Peyer's patch (tissue), 4 donors: ENCODE data around the gene GPR146. TPM values are rescaled to one million over a fixed set of nuclear protein-coding genes. Genes with fewer than 3 reads are reported as not detected.

Experiments
- DNase-seq, 3 donors: peaks; one replicate each; pipeline ENCODE4 v3.0.0-alpha.2; 2017 to 2019
- H3K27ac ChIP-seq, 4 donors: fragments of 200-600 bp; sonication (generic); one replicate each; pipeline ENCODE4 v1.5.1; 2016 to 2019
- H3K27me3 ChIP-seq, 2 donors: fragments of 200-600 bp; sonication (generic); one replicate each; pipeline ENCODE4 v1.5.1; 2019
- H3K36me3 ChIP-seq, 3 donors: fragments of 200-600 bp; sonication (generic); one replicate each; pipeline ENCODE4 v1.5.1; 2016 to 2019
- H3K4me1 ChIP-seq, 4 donors: fragments of 200-600 bp; sonication (generic); one replicate each; pipeline ENCODE4 v1.5.1; 2016 to 2019
- H3K4me3 ChIP-seq, 4 donors: fragments of 200-600 bp; sonication (generic); 1 replicate in 3 of 4; 2 replicates in 1 of 4; pipeline ENCODE4 v1.5.1; 2016 to 2019; ENCODE audit warnings: mild to moderate bottlenecking in 1 of 4
- H3K9me3 ChIP-seq, 4 donors: fragments of 200-600 bp; sonication (generic); one replicate each; pipeline ENCODE4 v1.5.1; 2016 to 2019; ENCODE audit warnings: mild to moderate bottlenecking in 1 of 4
- CTCF ChIP-seq, 6 experiments: fragments of 450-650 bp in 4 of 6; fragments of 200-600 bp in 2 of 6; sonication (generic) in 1 of 6; IDR thresholded peaks; one replicate each; pipeline ENCODE4 v1.5.1; 2017 to 2019; ENCODE audit warnings: antibody characterized with exemption in 6 of 6, mild to moderate bottlenecking in 3 of 6, moderate library complexity in 1 of 6
- POLR2A ChIP-seq, 2 donors: fragments of 450-650 bp; IDR thresholded peaks; one replicate each; pipeline ENCODE4 v1.5.1; 2017; ENCODE audit warnings: antibody characterized with exemption in 2 of 2, mild to moderate bottlenecking in 2 of 2, moderate library complexity in 2 of 2
- total RNA-seq, 4 donors: library from RNA; depleted of rRNA; stranded (reverse); fragments of >200 nt; gene quantifications; one replicate each; pipeline ENCODE4 v1.1.0, GENCODE V29; 2016

Gene GPR146
- total RNA-seq, 4 donors from 2014 or later = 1.4 to 13.2 (median 4.4) TPM

- peaks cover 0 to 20% (median 6%) of the 10 kb centered on the region in 4 donors for H3K4me1 ChIP-seq
- H3K27ac ChIP-seq = no peak overlapping the region
- H3K36me3 ChIP-seq = peaks cover 0 to 7% (median 0%) of the 10 kb centered on the region in 3 donors
- no peaks in the 10 kb centered on the region for H3K9me3 ChIP-seq
- no peak overlapping the region for H3K4me3 ChIP-seq
- no peak for DNase-seq
- TF ChIP-seq POLR2A (IDR thresholded peaks at IDR 0.05) = no peak
- TF ChIP-seq CTCF (IDR thresholded peaks at IDR 0.05) = no peak
- no peaks in the 10 kb centered on the region for H3K27me3 ChIP-seq
These were observed 16.8 kb downstream of the GPR146 start for GRCh38 chr7:1061180-1061579.

- Histone ChIP-seq H3K9me3 (no peaks in the 10 kb centered on the region), H3K27me3 (no peaks in the 10 kb centered on the region), H3K4me3 (no peak overlapping the region), H3K4me1 (peaks cover 0 to 19% (median 5%) of the 10 kb centered on the region in 4 donors), H3K36me3 (peaks cover 0 to 4% (median 0%) of the 10 kb centered on the region in 3 donors), H3K27ac (no peak overlapping the region)
- DNase-seq = peak in 1 of 3 donors; percentile 48
- TF ChIP-seq POLR2A (IDR thresholded peaks at IDR 0.05) = no peak
- no peak for TF ChIP-seq CTCF (IDR thresholded peaks at IDR 0.05)
These were observed 18.2 kb downstream of the GPR146 start for GRCh38 chr7:1062296-1063294.

GRCh38 chr7:1063361-1063760 lies 19.0 kb downstream of the GPR146 start:
- TF ChIP-seq POLR2A (IDR thresholded peaks at IDR 0.05) = no peak
- no peak for TF ChIP-seq CTCF (IDR thresholded peaks at IDR 0.05)
- Histone ChIP-seq H3K4me1 (peaks cover 0 to 16% (median 5%) of the 10 kb centered on the region in 4 donors), H3K27ac (no peak overlapping the region), H3K36me3 (no peaks in the 10 kb centered on the region), H3K27me3 (no peaks in the 10 kb centered on the region), H3K4me3 (no peak overlapping the region), H3K9me3 (no peaks in the 10 kb centered on the region)
- DNase-seq = no peak

- TF ChIP-seq POLR2A (IDR thresholded peaks at IDR 0.05) = no peak
- TF ChIP-seq CTCF (IDR thresholded peaks at IDR 0.05) = no peak
- no peaks in the 10 kb centered on the region for H3K27me3 ChIP-seq
These were observed 20.2 kb downstream of the GPR146 start for GRCh38 chr7:1064581-1064980.

GRCh38 chr7:1065263-1065584 lies 20.9 kb downstream of the GPR146 start:
- H3K4me1 ChIP-seq = peaks cover 0 to 13% (median 5%) of the 10 kb centered on the region in 4 donors
- no peaks in the 10 kb centered on the region for H3K27me3 ChIP-seq
- H3K9me3 ChIP-seq = no peaks in the 10 kb centered on the region
- no peak for DNase-seq
- TF ChIP-seq CTCF (IDR thresholded peaks at IDR 0.05) (no peak), POLR2A (IDR thresholded peaks at IDR 0.05) (no peak)
- no peak overlapping the region for H3K27ac ChIP-seq
- H3K36me3 ChIP-seq = no peaks in the 10 kb centered on the region
- H3K4me3 ChIP-seq = peak overlapping the region in 3 of 4 donors; percentile 7 to 34 (median 31)

More at GRCh38 chr7:1064581-1064980, 20.2 kb downstream of the GPR146 start:
- H3K27ac ChIP-seq = no peak overlapping the region
- no peak overlapping the region for H3K4me3 ChIP-seq
- no peaks in the 10 kb centered on the region for H3K9me3 ChIP-seq
- DNase-seq = no peak
- peaks cover 0 to 13% (median 5%) of the 10 kb centered on the region in 4 donors for H3K4me1 ChIP-seq
- H3K36me3 ChIP-seq = no peaks in the 10 kb centered on the region
